ENCODE measurements around the gene EHD3. TPM values are rescaled to one million over a fixed set of nuclear protein-coding genes. Genes with fewer than 3 reads are reported as not detected.

Gene EHD3
- total and polyA plus RNA-seq, 11 donors: 8.9 to 31.9 (median 24.0) TPM

GRCh38 chr2:31317396-31317795 is 83.4 kb downstream of the EHD3 start:
- 44 to 87% (median 61%) methylated on average over 3 of the region's 3 CpGs for WGBS, 4 donors
- H3K36me3 ChIP-seq: no peaks in the 10 kb centered on the region
- ATAC-seq: no peak

DNA sequence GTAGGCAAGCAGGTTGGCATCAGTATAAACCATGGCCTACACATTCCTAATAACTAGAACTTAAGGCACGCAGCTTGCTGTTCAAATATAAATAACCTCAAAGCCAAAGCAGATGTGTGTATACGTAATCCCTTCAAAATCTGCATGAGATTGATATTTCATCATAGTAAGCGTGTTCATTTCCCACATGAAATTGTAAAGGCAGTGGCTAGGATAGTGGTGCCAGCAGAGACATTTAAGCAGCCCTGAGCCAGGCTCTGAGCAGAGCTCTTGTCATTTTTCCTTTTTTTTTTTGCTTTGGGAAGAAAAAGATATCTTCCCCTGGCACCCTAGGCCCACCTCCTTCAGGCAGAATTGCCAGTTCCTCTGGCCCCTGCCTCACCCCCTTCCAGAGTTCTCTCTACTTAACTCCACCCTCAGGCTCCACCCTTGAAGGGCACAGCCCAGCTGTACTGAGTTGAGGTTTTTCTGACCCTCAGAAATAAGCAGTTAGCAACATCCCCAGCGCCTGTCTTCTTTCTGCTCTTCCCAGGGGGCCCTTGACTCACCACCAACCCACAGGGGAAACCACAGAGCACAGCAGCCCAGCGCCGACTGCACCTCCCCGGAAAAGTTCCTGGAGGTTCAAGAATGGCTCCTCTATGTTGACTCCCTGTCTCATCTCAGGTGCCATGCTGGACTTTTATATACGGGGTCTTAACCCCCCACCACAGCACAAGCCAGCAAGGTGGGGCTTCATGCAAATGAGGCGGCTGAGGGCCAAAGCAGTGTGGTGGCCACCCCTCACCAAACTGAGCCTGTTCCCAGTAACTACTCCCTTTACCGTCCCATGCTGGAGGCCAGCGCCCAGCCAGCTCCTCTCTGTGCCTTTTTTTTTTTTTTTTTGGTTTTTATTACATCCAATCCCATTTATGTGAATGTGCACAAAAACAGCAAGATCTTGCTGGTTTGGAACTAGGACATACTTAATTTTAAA is 84.7 kb downstream of the EHD3 start:
- Histone ChIP-seq H3K9me3 (no peaks in the 10 kb centered on the region), H3K27ac (peak overlapping the region in 6 of 12 donors; percentile 3 to 82 (median 24)), H3K4me1 (peaks cover 0 to 32% (median 10%) of the 10 kb centered on the region in 12 donors), H3K36me3 (no peaks in the 10 kb centered on the region), H3K4me3 (no peak overlapping the region), H3K27me3 (no peaks in the 10 kb centered on the region)
- no peak for TF ChIP-seq POLR2A (IDR thresholded peaks at IDR 0.05)
- TF ChIP-seq, protein P1, sequence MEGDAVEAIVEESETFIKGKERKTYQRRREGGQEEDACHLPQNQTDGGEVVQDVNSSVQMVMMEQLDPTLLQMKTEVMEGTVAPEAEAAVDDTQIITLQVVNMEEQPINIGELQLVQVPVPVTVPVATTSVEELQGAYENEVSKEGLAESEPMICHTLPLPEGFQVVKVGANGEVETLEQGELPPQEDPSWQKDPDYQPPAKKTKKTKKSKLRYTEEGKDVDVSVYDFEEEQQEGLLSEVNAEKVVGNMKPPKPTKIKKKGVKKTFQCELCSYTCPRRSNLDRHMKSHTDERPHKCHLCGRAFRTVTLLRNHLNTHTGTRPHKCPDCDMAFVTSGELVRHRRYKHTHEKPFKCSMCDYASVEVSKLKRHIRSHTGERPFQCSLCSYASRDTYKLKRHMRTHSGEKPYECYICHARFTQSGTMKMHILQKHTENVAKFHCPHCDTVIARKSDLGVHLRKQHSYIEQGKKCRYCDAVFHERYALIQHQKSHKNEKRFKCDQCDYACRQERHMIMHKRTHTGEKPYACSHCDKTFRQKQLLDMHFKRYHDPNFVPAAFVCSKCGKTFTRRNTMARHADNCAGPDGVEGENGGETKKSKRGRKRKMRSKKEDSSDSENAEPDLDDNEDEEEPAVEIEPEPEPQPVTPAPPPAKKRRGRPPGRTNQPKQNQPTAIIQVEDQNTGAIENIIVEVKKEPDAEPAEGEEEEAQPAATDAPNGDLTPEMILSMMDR (IDR thresholded peaks at IDR 0.05): no peak
- DNase-seq: peak in 4 of 5 donors; percentile 28 to 74 (median 46)
- peak; percentile 35 to 70 (median 46) for ATAC-seq
- WGBS, 4 donors: 74 to 87% (median 78%) methylated on average over 11 of the region's 11 CpGs
- intact Hi-C loops (cut with DNase I): no loop called here

More at GRCh38 chr2:31317396-31317795, 83.4 kb downstream of the EHD3 start:
- no peak for DNase-seq
- Histone ChIP-seq H3K4me1 (peaks cover 0 to 32% (median 8%) of the 10 kb centered on the region in 12 donors), H3K27me3 (no peaks in the 10 kb centered on the region), H3K4me3 (no peak overlapping the region), H3K9me3 (no peaks in the 10 kb centered on the region), H3K27ac (no peak overlapping the region)
- intact Hi-C loops (cut with DNase I): no loop called here
- TF ChIP-seq, protein P1 (IDR thresholded peaks at IDR 0.05): no peak
- no peak for TF ChIP-seq POLR2A (IDR thresholded peaks at IDR 0.05)

Other genes with a start within 250 kb of the EHD3 start
- gene GALNT14, start 95.7 kb upstream of the EHD3 start, total RNA-seq: 1 to 10 TPM in 5 of 9 donors, under 1 TPM in 2, not detected in 2; 0.44 to 2.4 (median 1.0) TPM
- gene GALNT14, start 95.7 kb upstream of the EHD3 start, polyA plus RNA-seq: under 1 TPM; 0.29 to 0.42 TPM
- gene CAPN14, start 16.6 kb upstream of the EHD3 start, total RNA-seq: under 1 TPM; 0.08 to 0.44 (median 0.19) TPM
- gene CAPN14, start 16.6 kb upstream of the EHD3 start, polyA plus RNA-seq: under 1 TPM; 0.04 to 0.07 TPM
- under 1 TPM in 1 of 9 donors, not detected in 8; 0.08 TPM for gene XDH, start 180.6 kb downstream of the EHD3 start, total RNA-seq
- under 1 TPM in 1 of 2 donors, not detected in 1; 0.06 TPM for gene XDH, start 180.6 kb downstream of the EHD3 start, polyA plus RNA-seq